ENCODE measurements around the gene ROMO1.

Gene ROMO1

GRCh38 chr20:35697696-35698297 lies 1.4 kb upstream of the ROMO1 start:
- Histone ChIP-seq H3F3A (ENCODE audit: control insufficient read depth, insufficient read depth) (peaks cover 29% of the 10 kb centered on the region), H3K4me3 (ENCODE audit: low read length) (peak overlapping the region; percentile 97), H3K27me3 (ENCODE audit: control insufficient read depth, low read length) (no peaks in the 10 kb centered on the region), H3K9me2 (replicated peaks; ENCODE audit: control insufficient read depth, low read length) (no peaks in the 10 kb centered on the region), H3K27ac (ENCODE audit: low read depth, low read length) (no peak overlapping the region), H4K20me1 (ENCODE audit: control insufficient read depth, insufficient read depth, low read depth, low read length) (no peaks in the 10 kb centered on the region), H3K9me3 (ENCODE audit: control insufficient read depth, insufficient read depth, low read length) (no peaks in the 10 kb centered on the region), H3K36me3 (ENCODE audit: control insufficient read depth, low read length) (peaks cover 48% of the 10 kb centered on the region), H3K4me1 (ENCODE audit: control insufficient read depth, low read length) (peaks cover 29% of the 10 kb centered on the region), H3K4me2 (ENCODE audit: low read length) (peak overlapping the region; percentile 84), H3K79me2 (ENCODE audit: control insufficient read depth, low read length) (peaks cover 37% of the 10 kb centered on the region)
- TF ChIP-seq EZH2phosphoT487 (IDR thresholded peaks at IDR 0.05; ENCODE audit: borderline replicate concordance, low read length) (no peak), CTCF (IDR thresholded peaks at IDR 0.05; ENCODE audit: low read depth, low read length, poor library complexity, severe bottlenecking) (no peak)

GRCh38 chr20:35698298-35699126 lies 693 bp upstream of the ROMO1 start:
- Histone ChIP-seq H3K36me3 (ENCODE audit: control insufficient read depth, low read length) (peaks cover 56% of the 10 kb centered on the region), H4K20me1 (ENCODE audit: control insufficient read depth, insufficient read depth, low read depth, low read length) (no peaks in the 10 kb centered on the region), H3K9me3 (ENCODE audit: control insufficient read depth, insufficient read depth, low read length) (no peaks in the 10 kb centered on the region), H3K4me3 (ENCODE audit: low read length) (peak overlapping the region; percentile 97), H3K4me1 (ENCODE audit: control insufficient read depth, low read length) (peaks cover 29% of the 10 kb centered on the region), H3F3A (ENCODE audit: control insufficient read depth, insufficient read depth) (peaks cover 36% of the 10 kb centered on the region), H3K27me3 (ENCODE audit: control insufficient read depth, low read length) (no peaks in the 10 kb centered on the region), H3K4me2 (ENCODE audit: low read length) (peak overlapping the region; percentile 84), H3K9me2 (replicated peaks; ENCODE audit: control insufficient read depth, low read length) (no peaks in the 10 kb centered on the region), H3K27ac (ENCODE audit: low read depth, low read length) (peak overlapping the region; percentile 83), H3K79me2 (ENCODE audit: control insufficient read depth, low read length) (peaks cover 37% of the 10 kb centered on the region)
- no peak for TF ChIP-seq CTCF (IDR thresholded peaks at IDR 0.05; ENCODE audit: low read depth, low read length, poor library complexity, severe bottlenecking)
- no peak for TF ChIP-seq EZH2phosphoT487 (IDR thresholded peaks at IDR 0.05; ENCODE audit: borderline replicate concordance, low read length)

- peaks cover 52% of the 10 kb centered on the region for H3F3A ChIP-seq (ENCODE audit: control insufficient read depth, insufficient read depth)
- no peaks in the 10 kb centered on the region for H3K9me2 ChIP-seq (replicated peaks; ENCODE audit: control insufficient read depth, low read length)
- peak overlapping the region; percentile 84 for H3K4me2 ChIP-seq (ENCODE audit: low read length)
- no peak for TF ChIP-seq CTCF (IDR thresholded peaks at IDR 0.05; ENCODE audit: low read depth, low read length, poor library complexity, severe bottlenecking)
- TF ChIP-seq EZH2phosphoT487 (IDR thresholded peaks at IDR 0.05; ENCODE audit: borderline replicate concordance, low read length): no peak
- H3K27me3 ChIP-seq (ENCODE audit: control insufficient read depth, low read length): no peaks in the 10 kb centered on the region
- peaks cover 7% of the 10 kb centered on the region; the same call in 1 of the 2 replicates for H4K20me1 ChIP-seq (ENCODE audit: control insufficient read depth, insufficient read depth, low read depth, low read length)
- H3K4me3 ChIP-seq (ENCODE audit: low read length): peak overlapping the region; percentile 97
- H3K79me2 ChIP-seq (ENCODE audit: control insufficient read depth, low read length): peaks cover 43% of the 10 kb centered on the region
- H3K4me1 ChIP-seq (ENCODE audit: control insufficient read depth, low read length): peaks cover 29% of the 10 kb centered on the region
- no peaks in the 10 kb centered on the region for H3K9me3 ChIP-seq (ENCODE audit: control insufficient read depth, insufficient read depth, low read length)
- peak overlapping the region; percentile 83 for H3K27ac ChIP-seq (ENCODE audit: low read depth, low read length)
- H3K36me3 ChIP-seq (ENCODE audit: control insufficient read depth, low read length): peaks cover 68% of the 10 kb centered on the region
These were observed 886 bp downstream of the ROMO1 start for GRCh38 chr20:35699957-35700624.
